Ramos (cell line): ENCODE results near the gene C19orf81.

Experiments
- in situ Hi-C: fragments of 300-500 bp; cut with MboI; formaldehyde crosslinking; loops from one replicate; pipeline ENCODE4 v1.14.3; 2022; ENCODE audit warnings: low sequenced_read_pairs; ENCODE audit not compliant: unreplicated experiment

The C19orf81 gene

GRCh38 chr19:50676625-50677197, 27.5 kb downstream of the C19orf81 start:
- in situ Hi-C loops, result no loop called here

- in situ Hi-C loops, result no loop called here
Measured at GRCh38 chr19:50677636-50678035, 28.4 kb downstream of the C19orf81 start.

- in situ Hi-C loops, result no loop called here
Measured at GRCh38 chr19:50678323-50678722, 29.1 kb downstream of the C19orf81 start.

GRCh38 chr19:50679177-50680125, 30.2 kb downstream of the C19orf81 start:
- in situ Hi-C loops, result no loop called here

GRCh38 chr19:50686310-50687032, 37.2 kb downstream of the C19orf81 start:
- in situ Hi-C loops, result no loop called here

GRCh38 chr19:50688766-50689165, 39.5 kb downstream of the C19orf81 start:
- in situ Hi-C loops, result no loop called here

- in situ Hi-C loops, result no loop called here
Measured at GRCh38 chr19:50690439-50690838, 41.2 kb downstream of the C19orf81 start.

- in situ Hi-C loops, result no loop called here
Measured at GRCh38 chr19:50693064-50693975, 44.1 kb downstream of the C19orf81 start.

GRCh38 chr19:50694815-50695145, 45.5 kb downstream of the C19orf81 start:
- in situ Hi-C loops, result no loop called here

GRCh38 chr19:50695251-50696093, 46.2 kb downstream of the C19orf81 start:
- in situ Hi-C loops, result no loop called here

- in situ Hi-C loops, result no loop called here
Measured at GRCh38 chr19:50696094-50696483, 46.8 kb downstream of the C19orf81 start.

- in situ Hi-C loops, result no loop called here
Measured at GRCh38 chr19:50697414-50698124, 48.3 kb downstream of the C19orf81 start.

- in situ Hi-C loops, result no loop called here
Measured at GRCh38 chr19:50701367-50701985, 52.2 kb downstream of the C19orf81 start.

GRCh38 chr19:50702158-50702870, 53.1 kb downstream of the C19orf81 start:
- in situ Hi-C loops, result no loop called here

- in situ Hi-C loops, result no loop called here
Measured at GRCh38 chr19:50702871-50703829, 53.9 kb downstream of the C19orf81 start.
